GM21360 (cell line): ENCODE measurements around the gene KRT2.
"Not testable (repeated sequence)": the region's sequence is repeated elsewhere in the genome, so short reads cannot be mapped to it uniquely, and the experiment has no call there.

ENCODE experiments used
- ATAC-seq: cut with Tn5 transposase; IDR thresholded peaks from one replicate; pipeline ENCODE4 v1.9.1; 2021; ENCODE audit warnings: mild to moderate bottlenecking, moderate library complexity; ENCODE audit not compliant: unreplicated experiment

KRT2 gene

DNA sequence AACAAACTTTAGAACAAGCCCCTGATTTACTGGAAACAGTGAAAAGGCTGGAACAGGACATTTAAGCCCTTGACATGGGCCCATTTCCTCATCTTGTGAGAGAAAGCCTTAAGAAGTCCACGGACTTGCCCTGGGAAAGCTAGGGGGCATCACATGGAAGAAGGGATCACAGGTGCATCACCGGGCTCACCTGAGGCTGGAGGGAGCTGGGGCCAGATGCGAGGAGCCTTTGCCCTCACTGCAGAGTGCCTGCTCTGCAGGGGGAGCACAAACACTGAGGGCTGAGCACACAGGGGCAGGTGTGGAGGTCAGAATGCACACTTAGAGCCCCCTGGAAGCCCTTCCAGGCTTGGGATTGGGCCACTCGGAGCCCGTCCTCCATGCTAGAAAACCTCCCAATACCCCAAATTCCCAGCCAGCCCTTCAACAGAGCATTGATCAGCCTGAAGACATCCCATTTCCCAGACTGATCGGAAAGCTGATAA is 33.4 kb upstream of the KRT2 start:
- no peak for ATAC-seq

DNA sequence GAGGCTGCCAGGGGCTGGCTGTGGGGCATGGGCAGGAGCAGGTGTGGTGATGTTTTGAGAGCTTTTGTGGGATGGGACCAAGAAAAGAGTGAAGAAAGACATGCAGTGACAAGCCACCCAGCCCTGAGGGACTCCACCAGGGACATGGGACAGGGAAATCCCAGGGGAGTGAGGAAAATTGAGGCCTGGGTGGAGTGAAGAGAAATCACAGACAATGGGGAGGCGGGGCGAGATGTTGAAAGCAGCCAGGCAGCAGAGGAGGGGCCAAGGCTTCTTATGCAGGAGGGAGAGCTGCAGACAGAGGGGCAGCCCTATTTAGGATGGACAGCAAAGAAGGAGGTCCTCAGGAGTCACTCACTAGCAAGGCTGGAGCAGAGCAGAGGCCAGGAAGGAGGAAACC is 32.4 kb upstream of the KRT2 start:
- ATAC-seq, result no peak

DNA sequence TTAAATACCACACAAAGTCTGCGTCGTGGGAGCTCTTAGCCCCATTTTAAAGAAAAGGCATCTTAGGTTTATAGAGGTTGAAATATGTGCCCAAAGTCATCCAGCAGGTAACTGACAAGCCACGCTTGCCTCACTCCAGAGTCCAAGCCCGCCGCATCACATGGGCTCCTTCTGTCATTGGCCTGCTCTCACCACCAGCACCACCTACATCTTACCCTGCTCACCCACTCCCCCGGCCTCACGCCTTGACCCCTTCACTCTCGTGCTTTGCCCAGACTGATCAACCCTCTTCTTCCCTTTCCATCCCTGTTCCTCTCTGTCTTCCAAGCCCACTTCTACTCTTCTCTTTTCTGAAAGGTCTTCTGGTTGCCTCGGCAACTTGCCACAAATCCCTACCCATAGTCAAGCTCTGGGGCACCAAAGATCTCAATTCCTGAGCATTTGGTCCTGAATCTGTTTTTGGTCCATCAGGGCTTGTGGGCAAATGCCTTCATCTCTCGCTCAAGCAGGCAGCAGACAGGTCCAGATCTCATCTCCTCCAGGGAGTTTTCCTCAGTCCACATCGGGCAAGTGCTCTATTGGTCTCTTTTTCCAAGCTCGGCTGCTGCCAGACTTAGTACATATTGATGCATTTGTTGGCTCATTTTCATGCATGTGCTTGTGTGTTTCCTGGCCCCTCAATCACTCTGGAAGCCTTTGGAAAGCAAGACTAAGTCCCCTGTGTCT is 31.7 kb upstream of the KRT2 start:
- no peak for ATAC-seq

DNA sequence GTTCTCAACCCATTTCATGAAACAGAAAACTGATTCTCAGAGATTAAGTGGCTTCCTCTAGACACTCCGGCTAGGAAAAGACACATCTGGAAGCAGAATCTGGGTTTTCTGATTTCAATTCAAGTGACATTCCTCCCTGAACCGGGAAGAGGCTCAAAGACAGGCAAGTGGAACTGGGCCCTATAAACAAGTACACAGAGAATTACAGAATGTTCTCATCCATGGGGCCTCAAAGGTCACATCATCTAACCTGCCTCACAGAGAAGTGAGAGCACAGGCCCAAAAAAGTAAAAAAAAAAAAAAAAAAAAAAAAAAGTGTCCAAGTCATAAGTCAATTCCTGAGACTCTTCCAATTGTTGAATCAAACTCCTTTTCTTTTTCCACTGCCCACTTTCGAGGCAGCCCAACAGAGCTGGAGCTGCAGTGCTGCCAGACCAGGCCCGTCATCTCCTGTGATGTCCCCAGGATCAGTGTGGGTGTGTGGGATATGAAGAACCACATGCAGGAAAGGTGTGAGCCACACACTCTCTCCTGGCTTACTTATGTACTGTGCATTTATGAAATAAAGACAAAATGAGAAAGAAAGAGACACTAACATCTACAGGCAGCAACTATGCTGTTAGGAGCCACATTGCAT is 31.0 kb upstream of the KRT2 start:
- no peak for ATAC-seq

DNA sequence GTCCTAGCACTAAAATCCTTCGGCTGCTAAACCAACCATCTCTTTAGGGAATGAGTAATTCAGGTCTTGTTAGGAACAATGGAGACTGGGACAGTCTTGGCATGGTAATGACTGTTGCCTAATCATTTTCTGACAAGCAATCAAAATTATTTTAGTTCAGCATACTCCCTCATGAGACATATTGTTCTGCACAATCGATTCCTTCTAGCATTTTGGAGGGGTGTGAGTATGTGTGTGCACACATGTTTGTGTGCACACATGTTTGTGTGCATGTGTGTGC is 30.3 kb upstream of the KRT2 start:
- ATAC-seq, result no peak

DNA sequence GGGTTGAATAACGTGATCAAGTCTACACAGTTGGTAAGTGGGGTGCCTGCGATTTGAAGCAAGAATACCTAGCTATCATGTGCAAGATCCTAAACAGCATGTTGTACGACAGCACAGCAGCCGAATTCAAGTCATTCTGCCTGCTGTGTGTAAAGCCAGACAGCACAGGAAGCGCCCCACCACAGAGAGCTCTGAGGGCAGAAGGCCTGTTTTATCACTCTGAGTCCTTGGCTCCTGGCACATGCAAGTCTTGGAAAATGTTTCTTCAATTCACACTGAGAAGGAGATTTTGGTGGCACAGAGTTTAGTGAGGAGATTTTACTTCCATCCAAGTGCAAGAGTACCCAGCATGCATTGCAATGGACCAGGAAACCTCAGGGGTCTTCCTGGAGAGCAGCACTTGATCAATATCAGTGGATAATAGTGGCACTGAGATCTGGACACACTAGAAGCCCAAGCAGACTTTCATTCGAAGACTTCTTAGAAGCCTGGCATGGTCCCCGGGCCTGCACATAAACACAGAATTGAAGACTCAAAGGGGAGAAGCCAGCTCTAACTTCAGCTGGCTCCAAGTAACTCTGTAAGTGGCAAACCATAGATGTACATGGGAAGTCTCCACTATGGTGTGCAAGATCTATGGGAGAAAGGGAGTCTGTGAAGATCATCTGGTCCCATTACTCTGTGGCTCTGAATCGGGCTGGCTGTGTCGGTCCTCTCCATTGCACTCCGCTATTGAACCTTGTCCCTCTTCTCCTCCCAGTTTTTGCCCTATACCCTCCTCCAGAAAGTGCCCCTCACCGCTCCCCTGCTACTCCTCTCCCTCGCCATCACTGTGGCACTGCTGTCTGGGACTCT is 29.7 kb upstream of the KRT2 start:
- no peak for ATAC-seq

DNA sequence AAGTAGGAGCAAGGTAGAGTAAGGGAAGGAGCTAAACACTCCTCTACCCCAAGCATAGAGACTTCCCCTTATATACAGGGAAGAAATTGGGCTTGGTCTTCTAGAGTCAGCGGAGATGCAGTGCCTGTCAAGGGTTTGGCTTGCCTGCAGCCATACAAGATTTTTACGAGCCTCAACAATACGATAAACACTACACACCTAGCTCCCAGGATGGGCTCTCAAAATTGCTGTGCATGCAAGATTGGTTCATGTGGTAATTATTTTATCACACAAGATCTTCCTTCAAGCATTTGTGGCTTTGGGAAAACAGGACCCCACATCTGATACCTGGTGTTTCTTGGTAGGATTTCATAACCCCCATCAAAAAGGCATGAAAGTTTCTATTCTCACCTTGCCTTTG is 28.4 kb upstream of the KRT2 start, which contains the start of gene KRT1:
TSS of gene KRT1 (minus strand) at position 45 of the 400 bp plus-strand sequence. CDS start 59 bp downstream, outside the sequence.
- no peak for ATAC-seq

DNA sequence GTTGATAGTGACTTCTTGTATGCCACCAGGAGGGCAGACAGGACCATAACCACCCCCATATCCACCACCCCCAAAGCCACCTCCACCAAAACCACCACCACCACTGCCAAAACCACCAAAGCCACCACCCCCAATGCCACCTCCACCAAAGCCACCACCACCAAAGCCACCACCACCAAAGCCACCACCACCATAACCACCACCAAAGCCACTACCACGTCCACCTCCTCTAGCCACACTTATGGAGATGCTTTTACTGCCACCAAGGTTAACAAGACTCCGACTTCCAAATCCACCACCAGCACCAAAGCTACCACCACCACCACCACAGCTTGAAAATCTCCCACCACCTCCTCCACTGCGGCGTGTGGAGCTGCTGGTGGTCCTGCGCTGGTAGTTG is 27.9 kb upstream of the KRT2 start:
- ATAC-seq, result no peak

DNA sequence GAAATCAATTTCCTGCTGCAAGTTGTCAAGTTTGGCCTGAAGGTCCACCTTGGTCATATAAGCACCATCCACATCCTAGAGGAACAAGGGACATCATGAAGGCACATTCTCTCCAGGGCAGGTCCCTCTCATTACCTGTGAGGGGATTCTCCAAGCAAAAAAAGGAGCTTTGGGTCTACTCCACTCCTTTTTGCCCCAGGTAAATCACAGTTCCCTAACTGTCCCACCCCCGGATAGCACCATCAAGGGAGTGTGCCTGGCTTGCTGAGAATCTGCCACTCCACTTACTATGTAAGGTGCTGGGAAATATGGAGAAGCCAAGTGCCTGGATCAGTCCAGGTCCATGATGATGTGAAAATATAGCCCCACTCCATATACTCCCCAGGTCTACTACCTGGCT is 25.7 kb upstream of the KRT2 start:
- ATAC-seq, result no peak

DNA sequence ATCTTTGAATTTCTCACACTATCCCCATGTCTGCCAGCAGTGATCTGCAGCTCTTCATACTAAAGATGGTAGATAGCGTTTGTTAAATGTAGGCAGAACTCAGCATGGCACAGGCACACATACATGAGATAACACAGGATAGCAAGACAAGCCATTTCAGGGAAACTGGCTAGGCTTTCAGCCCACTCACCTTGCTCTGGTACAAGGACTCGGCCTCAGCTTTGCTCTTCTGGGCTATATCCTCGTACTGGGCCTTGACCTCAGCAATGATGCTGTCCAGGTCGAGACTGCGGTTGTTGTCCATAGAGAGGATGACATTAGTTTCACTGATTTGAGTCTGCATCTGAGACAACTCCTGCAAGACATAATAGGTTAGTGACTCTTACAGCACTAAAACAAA is 25.1 kb upstream of the KRT2 start:
- no peak for ATAC-seq

DNA sequence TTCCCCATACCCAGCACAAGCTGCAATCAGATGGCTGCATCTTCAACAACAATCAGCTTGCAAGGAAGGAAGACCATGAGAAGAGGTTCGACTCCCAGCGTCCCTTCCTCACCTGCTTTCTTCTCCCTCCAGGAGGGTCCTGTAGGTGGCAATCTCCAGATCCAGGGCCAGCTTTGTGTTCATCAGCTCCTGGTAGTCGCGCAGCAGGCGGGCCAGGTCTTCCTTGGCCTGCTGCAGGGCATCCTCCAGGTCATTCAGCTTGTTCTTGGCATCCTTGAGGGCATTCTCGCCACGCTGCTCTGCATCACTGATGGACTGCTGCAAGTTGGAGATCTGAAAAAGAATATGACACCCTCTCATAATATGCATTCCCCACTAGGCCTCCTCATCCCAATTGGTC is 24.2 kb upstream of the KRT2 start:
- ATAC-seq, result no peak

DNA sequence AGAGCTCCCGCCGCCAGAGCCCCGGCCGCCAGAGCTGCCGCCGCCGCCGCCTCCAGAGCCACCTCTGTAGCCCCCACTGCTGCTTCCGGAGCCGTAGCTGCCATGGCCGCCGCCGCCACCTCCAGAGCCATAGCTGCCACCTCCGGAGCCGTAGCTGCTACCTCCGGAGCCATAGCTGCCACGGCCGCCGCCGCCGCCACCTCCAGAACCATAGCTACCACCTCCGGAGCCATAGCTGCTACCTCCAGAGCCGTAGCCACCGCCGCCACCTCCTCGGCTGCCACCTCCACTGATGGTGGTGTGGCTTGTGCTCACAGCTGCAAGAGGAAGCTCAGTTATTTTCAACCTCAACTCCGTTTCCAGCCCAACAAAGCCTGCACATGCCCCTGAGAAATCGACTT is 23.3 kb upstream of the KRT2 start:
- no peak for ATAC-seq

DNA sequence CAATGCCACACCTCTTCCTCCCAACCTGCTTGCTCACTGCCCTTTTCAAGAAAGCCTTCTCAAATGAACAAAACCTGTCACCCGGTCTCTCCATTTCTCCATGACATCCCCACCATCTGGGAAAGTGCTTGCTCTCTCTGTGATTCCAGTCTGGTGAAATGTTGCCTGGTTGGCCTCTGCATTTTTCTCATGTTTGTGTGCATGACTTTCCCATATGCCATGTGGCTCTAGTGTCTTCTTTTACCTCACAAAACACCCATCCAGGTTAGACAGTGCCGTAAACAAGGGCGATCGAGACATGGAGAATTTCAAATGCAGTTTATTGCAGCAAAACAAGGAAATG is 22.4 kb upstream of the KRT2 start:
- ATAC-seq, result no peak

DNA sequence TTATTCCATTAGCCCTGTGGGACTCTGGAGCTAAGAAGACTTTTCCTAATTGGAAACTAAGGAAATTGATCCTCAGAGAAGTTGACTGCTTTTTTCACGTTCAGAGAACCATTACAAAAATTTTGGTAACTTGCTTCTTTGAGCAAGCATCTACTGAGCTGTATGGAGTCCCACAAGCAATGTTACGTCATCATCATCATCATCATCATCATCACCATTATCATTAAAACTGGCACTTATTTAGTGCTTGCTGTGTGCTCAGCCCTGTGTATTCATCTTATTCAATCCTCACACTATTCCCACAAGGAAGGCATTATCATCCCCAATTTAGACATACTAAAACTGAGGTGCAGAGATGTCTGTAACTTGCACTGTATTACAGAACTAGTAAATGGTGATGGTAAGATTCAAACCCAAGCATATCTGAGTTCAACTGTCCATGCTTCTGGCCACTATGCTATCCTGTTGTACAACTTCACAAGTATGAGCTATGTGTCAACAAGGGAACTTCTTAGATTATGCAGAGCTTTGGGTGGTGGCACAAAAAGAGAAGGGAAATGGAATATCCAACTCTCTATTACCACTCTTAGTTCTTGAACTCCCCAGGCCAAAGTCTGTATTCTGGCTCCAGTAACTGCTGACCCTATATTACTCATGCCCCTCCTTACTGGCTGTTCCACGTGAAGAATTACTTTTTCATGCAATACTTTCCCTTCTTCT is 21.9 kb upstream of the KRT2 start:
- ATAC-seq, result no peak

DNA sequence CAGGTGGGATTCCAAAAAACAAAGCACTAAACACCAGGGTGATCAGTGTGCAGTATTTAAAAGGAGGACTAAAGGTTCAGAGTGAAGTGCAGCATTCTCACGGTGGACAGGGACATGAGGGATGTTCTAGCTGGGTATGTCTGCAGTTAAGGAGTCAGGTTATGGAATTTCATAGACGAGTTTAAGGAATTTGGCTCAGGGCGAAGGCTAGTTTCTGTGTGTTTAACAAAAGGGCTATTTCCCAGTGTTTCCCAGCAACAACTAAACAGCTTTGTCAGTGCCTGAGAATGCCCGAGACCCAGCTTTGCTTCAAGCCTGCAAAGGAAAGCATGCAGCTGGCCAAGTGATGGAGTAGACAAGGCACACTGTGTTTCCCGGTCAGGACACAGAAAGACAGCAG is 21.2 kb upstream of the KRT2 start:
- ATAC-seq, result no peak

DNA sequence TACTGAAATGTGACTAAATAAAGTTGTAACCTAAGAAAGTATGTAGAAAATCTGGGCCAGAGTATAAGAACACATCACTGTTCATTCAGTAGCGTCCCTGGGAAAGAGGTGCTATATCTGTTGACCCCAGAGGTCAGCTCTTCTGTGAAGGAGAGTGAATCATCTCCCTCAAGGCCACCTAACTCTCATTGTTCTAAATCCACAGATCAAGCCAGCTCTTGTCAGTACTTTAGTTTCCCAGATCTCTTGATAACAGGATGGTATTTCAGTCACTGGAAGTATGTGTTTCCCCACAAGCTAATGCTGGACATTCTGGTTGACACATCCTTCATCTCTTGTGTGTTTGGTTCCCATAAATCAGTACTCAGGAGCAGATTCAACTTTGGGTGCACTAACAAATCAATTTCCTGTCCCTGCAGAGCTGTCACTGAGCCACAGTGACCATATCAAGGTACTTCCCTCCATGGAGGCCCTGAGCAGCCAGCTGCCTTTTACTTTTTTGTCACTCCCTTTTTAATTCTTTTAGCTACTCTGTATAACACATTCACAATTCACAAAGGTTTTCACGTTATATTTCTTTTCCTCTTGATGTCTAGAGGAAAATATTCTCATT is 20.4 kb upstream of the KRT2 start:
- no peak for ATAC-seq

DNA sequence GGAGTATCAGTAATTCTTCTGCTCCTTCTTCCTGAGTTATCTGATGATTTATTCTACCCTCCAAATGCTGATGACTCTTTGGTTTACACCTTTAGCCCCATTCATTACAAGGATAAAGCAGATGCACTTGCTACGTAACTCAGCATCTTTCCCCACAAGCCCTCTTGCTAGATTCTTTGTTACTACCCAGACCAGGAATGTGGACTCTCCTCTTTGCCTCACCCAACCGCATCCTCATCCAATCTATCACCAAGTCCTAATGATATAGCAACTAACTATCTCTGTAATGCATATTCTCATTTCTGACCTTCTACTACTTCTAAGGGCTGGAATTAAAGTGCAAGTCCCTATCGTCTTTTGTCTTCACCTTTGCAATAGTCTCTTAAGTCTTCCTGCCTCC is 18.9 kb upstream of the KRT2 start:
- no peak for ATAC-seq

DNA sequence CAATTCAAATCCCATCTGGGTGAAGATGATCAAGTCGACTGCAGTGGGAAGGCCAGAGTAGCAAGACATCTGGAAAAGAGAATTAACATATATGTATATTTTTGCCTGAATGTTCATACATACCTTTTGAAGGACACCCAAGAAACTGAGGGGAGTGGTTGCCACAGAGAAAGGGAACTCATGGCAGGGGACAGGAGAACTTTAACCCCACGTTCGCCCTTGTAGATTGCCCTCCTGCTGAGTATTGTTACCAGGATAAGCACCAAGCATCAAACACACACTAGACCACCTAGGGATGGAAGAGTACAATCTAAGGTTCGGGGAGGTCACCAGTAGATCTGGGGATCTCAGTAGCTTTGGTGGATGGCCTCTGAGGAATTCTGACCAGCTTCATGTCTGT is 18.5 kb upstream of the KRT2 start:
- ATAC-seq, result no peak

DNA sequence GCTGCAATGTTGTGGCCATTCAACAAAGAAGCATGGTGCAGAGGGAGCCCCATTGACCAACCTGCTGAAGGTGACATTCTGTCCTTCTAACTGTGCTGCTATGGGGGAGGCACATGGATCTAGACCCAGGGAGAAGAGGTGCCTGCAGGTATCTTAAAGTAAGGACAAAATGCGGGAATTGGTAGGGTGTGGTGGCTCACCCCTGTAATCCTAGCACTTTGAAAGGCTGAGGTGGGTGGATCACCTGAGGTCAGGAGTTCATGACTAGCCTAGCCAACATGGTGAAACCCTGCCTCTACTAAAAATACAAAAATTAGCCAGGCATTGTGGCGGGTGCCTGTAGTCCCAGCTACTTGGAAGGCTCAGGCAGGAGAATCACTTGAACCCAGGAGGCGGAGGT is 17.9 kb upstream of the KRT2 start:
- ATAC-seq, result not testable (repeated sequence)

DNA sequence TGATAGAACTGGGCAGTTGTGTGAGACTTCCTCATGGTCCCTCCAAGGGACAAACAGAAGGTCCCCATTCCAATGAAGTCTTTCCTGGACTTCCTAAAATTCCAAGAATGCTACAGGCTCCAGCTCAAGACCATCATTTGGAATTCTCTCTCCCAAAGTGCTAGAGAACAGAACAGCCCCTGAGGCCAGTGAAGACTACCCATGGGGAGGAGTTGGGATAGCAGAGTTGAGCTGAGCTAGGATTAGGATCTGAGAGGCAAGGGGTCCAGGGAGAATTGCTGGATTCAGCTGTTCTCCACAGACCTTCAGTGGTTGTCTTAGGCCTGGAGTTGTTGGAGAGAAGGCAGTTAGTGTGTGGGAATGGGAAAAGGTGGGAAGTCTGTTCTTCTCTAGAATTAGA is 17.4 kb upstream of the KRT2 start:
- ATAC-seq, result no peak

DNA sequence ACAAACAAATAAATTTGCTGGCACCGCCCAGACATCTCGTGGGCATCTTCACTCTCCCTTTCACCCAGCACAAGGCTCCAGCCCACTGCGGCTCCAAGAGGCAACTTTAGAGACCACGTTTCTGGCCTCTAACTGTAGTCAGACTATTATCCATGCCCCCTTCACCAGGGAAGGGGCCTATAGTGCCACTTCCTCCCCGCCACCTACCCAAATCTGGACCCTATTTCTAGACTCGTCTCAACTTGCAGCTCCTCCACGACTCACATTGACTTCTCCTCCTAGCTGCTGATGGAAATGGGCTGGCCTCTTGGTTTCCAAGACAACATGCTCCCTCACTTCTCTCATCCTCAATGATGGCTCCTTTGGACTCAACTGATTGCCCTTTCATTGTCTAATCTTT is 15.9 kb upstream of the KRT2 start:
- ATAC-seq, result no peak
